ENCODE data around the gene CDK19. TPM values are rescaled to one million over a fixed set of nuclear protein-coding genes. Genes with fewer than 3 reads are reported as not detected.
"Not testable (repeated sequence)": the region's sequence is repeated elsewhere in the genome, so short reads cannot be mapped to it uniquely, and the experiment has no call there.

Gene CDK19
- total RNA-seq, 1 donor from 2014 or later: 19.0 TPM

DNA sequence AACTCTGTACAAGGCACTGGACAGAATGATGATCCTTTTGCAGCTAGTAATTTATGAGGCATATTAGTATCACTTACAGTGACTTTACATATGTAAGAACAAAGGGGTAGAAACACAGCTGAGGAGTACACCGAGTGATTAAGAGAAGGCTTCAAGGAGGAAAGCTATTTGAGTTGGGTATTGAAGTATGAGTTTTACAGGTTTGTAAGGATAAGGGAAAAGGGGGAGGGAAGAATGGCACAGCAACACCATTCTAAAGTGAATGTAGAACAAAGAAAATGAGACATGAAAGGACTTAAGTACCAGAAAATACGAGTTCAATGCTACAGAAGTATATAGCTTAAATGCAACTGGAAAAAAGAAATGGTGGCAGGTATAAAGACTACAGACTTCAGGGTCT, 5.5 kb downstream of the CDK19 start:
- Mint-ChIP-seq H3K9me3 (ENCODE audit: unreplicated experiment) (no peaks in the 10 kb centered on the region), H3K4me3 (ENCODE audit: unreplicated experiment) (no peak overlapping the region), H3K27me3 (ENCODE audit: unreplicated experiment) (peaks cover 7% of the 10 kb centered on the region), H3K36me3 (ENCODE audit: low read depth, unreplicated experiment) (no peaks in the 10 kb centered on the region), H3K4me1 (ENCODE audit: unreplicated experiment) (peaks cover 14% of the 10 kb centered on the region), H3K27ac (ENCODE audit: unreplicated experiment) (no peak overlapping the region)
- DNase-seq (ENCODE audit: low spot score): no peak
- TF ChIP-seq, protein P1, sequence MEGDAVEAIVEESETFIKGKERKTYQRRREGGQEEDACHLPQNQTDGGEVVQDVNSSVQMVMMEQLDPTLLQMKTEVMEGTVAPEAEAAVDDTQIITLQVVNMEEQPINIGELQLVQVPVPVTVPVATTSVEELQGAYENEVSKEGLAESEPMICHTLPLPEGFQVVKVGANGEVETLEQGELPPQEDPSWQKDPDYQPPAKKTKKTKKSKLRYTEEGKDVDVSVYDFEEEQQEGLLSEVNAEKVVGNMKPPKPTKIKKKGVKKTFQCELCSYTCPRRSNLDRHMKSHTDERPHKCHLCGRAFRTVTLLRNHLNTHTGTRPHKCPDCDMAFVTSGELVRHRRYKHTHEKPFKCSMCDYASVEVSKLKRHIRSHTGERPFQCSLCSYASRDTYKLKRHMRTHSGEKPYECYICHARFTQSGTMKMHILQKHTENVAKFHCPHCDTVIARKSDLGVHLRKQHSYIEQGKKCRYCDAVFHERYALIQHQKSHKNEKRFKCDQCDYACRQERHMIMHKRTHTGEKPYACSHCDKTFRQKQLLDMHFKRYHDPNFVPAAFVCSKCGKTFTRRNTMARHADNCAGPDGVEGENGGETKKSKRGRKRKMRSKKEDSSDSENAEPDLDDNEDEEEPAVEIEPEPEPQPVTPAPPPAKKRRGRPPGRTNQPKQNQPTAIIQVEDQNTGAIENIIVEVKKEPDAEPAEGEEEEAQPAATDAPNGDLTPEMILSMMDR (IDR thresholded peaks at IDR 0.05; ENCODE audit: unreplicated experiment): no peak

GRCh38 chr6:110802175-110802574, 13.1 kb downstream of the CDK19 start:
- H3K9me3 Mint-ChIP-seq (ENCODE audit: unreplicated experiment); H3K36me3 Mint-ChIP-seq (ENCODE audit: low read depth, unreplicated experiment); DNase-seq (ENCODE audit: low spot score); H3K27ac Mint-ChIP-seq (ENCODE audit: unreplicated experiment); H3K27me3 Mint-ChIP-seq (ENCODE audit: unreplicated experiment); H3K4me3 Mint-ChIP-seq (ENCODE audit: unreplicated experiment): not testable (repeated sequence)
- peaks cover 12% of the 10 kb centered on the region for H3K4me1 Mint-ChIP-seq (ENCODE audit: unreplicated experiment)

GRCh38 chr6:110800839-110801196, 14.5 kb downstream of the CDK19 start:
- H3K27me3 Mint-ChIP-seq (ENCODE audit: unreplicated experiment): no peaks in the 10 kb centered on the region
- no peak for DNase-seq (ENCODE audit: low spot score)
- no peaks in the 10 kb centered on the region for H3K9me3 Mint-ChIP-seq (ENCODE audit: unreplicated experiment)
- H3K4me3 Mint-ChIP-seq (ENCODE audit: unreplicated experiment): no peak overlapping the region
- H3K4me1 Mint-ChIP-seq (ENCODE audit: unreplicated experiment): peaks cover 12% of the 10 kb centered on the region
- TF ChIP-seq, protein P1 (IDR thresholded peaks at IDR 0.05; ENCODE audit: unreplicated experiment): no peak
- H3K36me3 Mint-ChIP-seq (ENCODE audit: low read depth, unreplicated experiment): no peaks in the 10 kb centered on the region
- H3K27ac Mint-ChIP-seq (ENCODE audit: unreplicated experiment): no peak overlapping the region

DNA sequence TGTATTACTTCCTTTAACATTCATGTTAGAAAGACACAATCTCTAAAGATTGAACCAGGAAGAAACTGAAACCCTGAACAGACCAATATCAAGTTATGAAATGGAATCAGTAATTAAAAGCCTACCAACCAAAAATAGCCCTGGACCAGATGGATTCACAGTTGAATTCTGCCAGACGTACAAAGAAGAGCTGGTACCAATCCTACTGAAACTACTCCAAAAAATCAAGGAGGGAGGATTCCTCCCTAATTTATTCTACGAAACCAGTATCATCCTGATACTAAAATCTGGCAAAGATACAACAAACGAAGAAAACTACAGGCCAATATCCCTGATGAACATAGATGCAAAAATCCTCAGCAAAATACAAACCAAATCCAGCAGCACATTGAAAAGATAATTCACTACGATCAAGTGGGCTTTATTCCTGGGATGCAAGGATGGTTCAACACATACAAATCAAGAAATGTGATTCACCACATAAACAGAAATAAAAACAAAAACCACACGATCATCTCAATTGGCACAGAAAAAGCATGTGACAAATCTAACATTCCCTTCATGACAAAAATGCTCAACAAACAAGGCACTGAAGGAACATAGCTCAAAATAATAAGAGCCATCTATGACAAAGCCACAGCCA, 15.0 kb downstream of the CDK19 start:
- no peaks in the 10 kb centered on the region for H3K36me3 Mint-ChIP-seq (ENCODE audit: low read depth, unreplicated experiment)
- no peak overlapping the region for H3K4me3 Mint-ChIP-seq (ENCODE audit: unreplicated experiment)
- DNase-seq (ENCODE audit: low spot score): no peak
- H3K9me3 Mint-ChIP-seq (ENCODE audit: unreplicated experiment): no peaks in the 10 kb centered on the region
- H3K4me1 Mint-ChIP-seq (ENCODE audit: unreplicated experiment): peaks cover 10% of the 10 kb centered on the region
- TF ChIP-seq, protein P1 (IDR thresholded peaks at IDR 0.05; ENCODE audit: unreplicated experiment): no peak
- H3K27me3 Mint-ChIP-seq (ENCODE audit: unreplicated experiment): no peaks in the 10 kb centered on the region
- no peak overlapping the region for H3K27ac Mint-ChIP-seq (ENCODE audit: unreplicated experiment)

- Mint-ChIP-seq H3K36me3 (ENCODE audit: low read depth, unreplicated experiment) (no peaks in the 10 kb centered on the region), H3K27ac (ENCODE audit: unreplicated experiment) (no peak overlapping the region), H3K4me1 (ENCODE audit: unreplicated experiment) (peaks cover 5% of the 10 kb centered on the region), H3K4me3 (ENCODE audit: unreplicated experiment) (no peak overlapping the region), H3K27me3 (ENCODE audit: unreplicated experiment) (no peaks in the 10 kb centered on the region), H3K9me3 (ENCODE audit: unreplicated experiment) (no peaks in the 10 kb centered on the region)
- TF ChIP-seq, protein P1 (IDR thresholded peaks at IDR 0.05; ENCODE audit: unreplicated experiment): no peak
- DNase-seq (ENCODE audit: low spot score): no peak
These were observed 15.6 kb downstream of the CDK19 start for GRCh38 chr6:110799655-110800054.

Data from endothelial cell (in vitro differentiated cells).